Hepatocyte (in vitro differentiated cells): Measurements from ENCODE around the gene MMP8.

Experiments used
- EZH2 ChIP-seq: fragments of 200-600 bp; sonication (generic); IDR thresholded peaks from 2 replicates; pipeline ENCODE4 v1.6.1; 2016; ENCODE audit warnings: antibody characterized with exemption, mild to moderate bottlenecking, borderline replicate concordance
- TF ChIP-seq, protein P1 (sequence below): fragments of 200-600 bp; sonication (generic); IDR thresholded peaks from 2 replicates; pipeline ENCODE4 v1.5.1; 2016; ENCODE audit warnings: antibody characterized with exemption, mild to moderate bottlenecking; ENCODE audit not compliant: poor library complexity

DNA sequence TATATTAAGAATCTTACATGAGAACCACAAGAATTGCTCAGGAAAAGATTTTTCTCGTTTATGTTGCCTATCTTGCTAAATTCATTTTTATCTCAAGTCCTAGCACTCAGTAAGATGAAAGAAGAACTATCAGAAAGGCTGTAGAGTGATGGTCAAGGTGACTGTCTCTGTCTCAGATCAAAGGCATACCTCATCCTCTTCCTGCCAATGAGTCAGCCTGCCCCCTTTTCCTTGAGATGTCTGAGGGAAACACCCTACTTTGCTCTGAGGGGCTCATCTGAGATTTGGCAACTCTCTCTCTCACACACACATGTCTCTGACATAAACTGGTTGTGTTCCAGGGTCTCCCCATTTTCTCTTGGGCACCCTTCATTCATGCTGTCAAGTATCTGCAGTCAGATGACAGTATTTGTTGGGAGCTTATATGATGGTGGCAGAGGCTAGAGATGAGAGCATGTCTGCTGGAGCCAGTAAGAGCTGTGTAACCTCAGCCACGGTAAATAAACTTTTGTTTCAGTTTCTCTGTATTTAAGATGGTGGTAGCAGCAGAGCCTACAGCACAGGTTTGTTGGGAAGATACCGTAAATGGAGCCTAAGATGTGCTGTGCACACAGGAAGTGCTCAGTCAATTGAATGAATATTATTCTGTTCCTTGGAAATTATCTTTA is 20.8 kb downstream of the MMP8 start:
- TF ChIP-seq EZH2, result no peak
- TF ChIP-seq, protein P1, sequence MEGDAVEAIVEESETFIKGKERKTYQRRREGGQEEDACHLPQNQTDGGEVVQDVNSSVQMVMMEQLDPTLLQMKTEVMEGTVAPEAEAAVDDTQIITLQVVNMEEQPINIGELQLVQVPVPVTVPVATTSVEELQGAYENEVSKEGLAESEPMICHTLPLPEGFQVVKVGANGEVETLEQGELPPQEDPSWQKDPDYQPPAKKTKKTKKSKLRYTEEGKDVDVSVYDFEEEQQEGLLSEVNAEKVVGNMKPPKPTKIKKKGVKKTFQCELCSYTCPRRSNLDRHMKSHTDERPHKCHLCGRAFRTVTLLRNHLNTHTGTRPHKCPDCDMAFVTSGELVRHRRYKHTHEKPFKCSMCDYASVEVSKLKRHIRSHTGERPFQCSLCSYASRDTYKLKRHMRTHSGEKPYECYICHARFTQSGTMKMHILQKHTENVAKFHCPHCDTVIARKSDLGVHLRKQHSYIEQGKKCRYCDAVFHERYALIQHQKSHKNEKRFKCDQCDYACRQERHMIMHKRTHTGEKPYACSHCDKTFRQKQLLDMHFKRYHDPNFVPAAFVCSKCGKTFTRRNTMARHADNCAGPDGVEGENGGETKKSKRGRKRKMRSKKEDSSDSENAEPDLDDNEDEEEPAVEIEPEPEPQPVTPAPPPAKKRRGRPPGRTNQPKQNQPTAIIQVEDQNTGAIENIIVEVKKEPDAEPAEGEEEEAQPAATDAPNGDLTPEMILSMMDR, result no peak
